ENCODE measurements around the gene TTLL6. TPM values are rescaled to one million over a fixed set of nuclear protein-coding genes. Genes with fewer than 3 reads are reported as not detected.

TTLL6 gene
- total and polyA plus RNA-seq, 9 of the 15 experiments (the other 6 are each of a cell fraction or from before 2014, with no cell fraction given): 0.05 TPM; not detected in 8

- Histone ChIP-seq H4K20me1 (replicated peaks; ENCODE audit: control insufficient read depth, insufficient read depth, low read length) (no peaks in the 10 kb centered on the region), H3K9me1 (ENCODE audit: control insufficient read depth, insufficient read depth, low read length) (no peaks in the 10 kb centered on the region), H3K79me2 (ENCODE audit: control insufficient read depth, insufficient read depth, low read length) (no peaks in the 10 kb centered on the region), H2AFZ (ENCODE audit: low read depth, low read length) (no peak overlapping the region), H3K27me3 (ENCODE audit: control insufficient read depth in 2 of 2, insufficient read depth in 2 of 2, low read length in 2 of 2) (peaks cover 19 to 26% of the 10 kb centered on the region in 2 experiments; a peak in 3 of 5 replicates), H3K9me3 (replicated peaks; ENCODE audit: control insufficient read depth, insufficient read depth, low read depth, low read length) (no peaks in the 10 kb centered on the region; the same call in 1 of the 2 replicates), H3K4me1 (replicated peaks in 1 of 2; ENCODE audit: control insufficient read depth in 2 of 2, insufficient read depth in 2 of 2, low read length in 2 of 2) (no peaks in the 10 kb centered on the region; a peak in 1 of 5 replicates), H3K4me3 (no peak overlapping the region), H3K27ac (ENCODE audit: extremely low read depth, low read depth, low read length) (no peak overlapping the region), H3K36me3 (ENCODE audit: control insufficient read depth, insufficient read depth, low read length) (no peaks in the 10 kb centered on the region), H3K4me2 (ENCODE audit: insufficient read depth, low read length) (no peak overlapping the region), H3K9ac (ENCODE audit: insufficient read depth in 1 of 2, low read depth in 2 of 2, low read length in 2 of 2) (no peak overlapping the region)
- ChIA-PET POLR2A (interaction anchor here (0.7 to 1.0 kb wide), 4 partner anchors 11 to 872 kb away, joined by 3 read pairs; partner anchors contain the start of gene SP2), CTCF (ENCODE audit: low intra/inter-chr PET ratio) (no interaction called here)
- WGBS (ENCODE audit: insufficient coverage, low coverage, missing lambda C conversion rate): 5% methylated on average over 4 of the region's 4 CpGs
- intact Hi-C loops (cut with micrococcal nuclease): no loop called here
- ATAC-seq (peak; percentile 67; the same call in 2 of the 3 replicates), DNase-seq (ENCODE audit: extremely low read depth in 1 of 4, low spot score in 3 of 4) (no peak), FAIRE-seq (no peak)
- BruUV-seq (replicated peaks): no TSS peak
- TF ChIP-seq CBFA2T3 (IDR thresholded peaks at IDR 0.05) (peak; percentile 53), EWSR1 (IDR thresholded peaks at IDR 0.05; ENCODE audit: borderline replicate concordance, low read depth, partially characterized antibody) (no peak), ZNF253 (CRISPR knock-in tag; conservative IDR thresholded peaks at IDR 0.05) (no peak), NCOA2 (IDR thresholded peaks at IDR 0.05; ENCODE audit: partially characterized antibody in 2 of 2) (no peak), CTCF (IDR thresholded peaks at IDR 0.05 in 2 of 3, conservative IDR thresholded peaks at IDR 0.05 in 1 of 3; ENCODE audit: insufficient read depth in 2 of 3, low read depth in 1 of 3, low read length in 3 of 3) (peak; percentile 2 to 25 (median 16); a peak in 1 of 6 replicates), ZNF57 (CRISPR knock-in tag; IDR thresholded peaks at IDR 0.05) (no peak), GATAD2A (IDR thresholded peaks at IDR 0.05) (no peak)
- in situ Hi-C loops (cut with MboI): no loop called here
Observed at GRCh38 chr17:48767263-48767774, 49.7 kb downstream of the TTLL6 start.
